ENCODE data around the gene CSF1.

- TF ChIP-seq POLR2A (IDR thresholded peaks at IDR 0.05), result no peak
- TF ChIP-seq, protein P1, sequence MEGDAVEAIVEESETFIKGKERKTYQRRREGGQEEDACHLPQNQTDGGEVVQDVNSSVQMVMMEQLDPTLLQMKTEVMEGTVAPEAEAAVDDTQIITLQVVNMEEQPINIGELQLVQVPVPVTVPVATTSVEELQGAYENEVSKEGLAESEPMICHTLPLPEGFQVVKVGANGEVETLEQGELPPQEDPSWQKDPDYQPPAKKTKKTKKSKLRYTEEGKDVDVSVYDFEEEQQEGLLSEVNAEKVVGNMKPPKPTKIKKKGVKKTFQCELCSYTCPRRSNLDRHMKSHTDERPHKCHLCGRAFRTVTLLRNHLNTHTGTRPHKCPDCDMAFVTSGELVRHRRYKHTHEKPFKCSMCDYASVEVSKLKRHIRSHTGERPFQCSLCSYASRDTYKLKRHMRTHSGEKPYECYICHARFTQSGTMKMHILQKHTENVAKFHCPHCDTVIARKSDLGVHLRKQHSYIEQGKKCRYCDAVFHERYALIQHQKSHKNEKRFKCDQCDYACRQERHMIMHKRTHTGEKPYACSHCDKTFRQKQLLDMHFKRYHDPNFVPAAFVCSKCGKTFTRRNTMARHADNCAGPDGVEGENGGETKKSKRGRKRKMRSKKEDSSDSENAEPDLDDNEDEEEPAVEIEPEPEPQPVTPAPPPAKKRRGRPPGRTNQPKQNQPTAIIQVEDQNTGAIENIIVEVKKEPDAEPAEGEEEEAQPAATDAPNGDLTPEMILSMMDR (IDR thresholded peaks at IDR 0.05), result no peak
- no peak for TF ChIP-seq POLR2AphosphoS5 (IDR thresholded peaks at IDR 0.05)
- TF ChIP-seq EP300 (IDR thresholded peaks at IDR 0.05), result no peak
These were observed 2.2 kb downstream of the CSF1 start for GRCh38 chr1:109912873-109913272.
